ENCODE data around the gene SPART. TPM values are rescaled to one million over a fixed set of nuclear protein-coding genes. Genes with fewer than 3 reads are reported as not detected.
"Not testable (repeated sequence)": the region's sequence is repeated elsewhere in the genome, so short reads cannot be mapped to it uniquely, and the experiment has no call there.

Gene SPART
- polyA plus RNA-seq, 1 donor from 2014 or later, result 52.4 TPM

DNA sequence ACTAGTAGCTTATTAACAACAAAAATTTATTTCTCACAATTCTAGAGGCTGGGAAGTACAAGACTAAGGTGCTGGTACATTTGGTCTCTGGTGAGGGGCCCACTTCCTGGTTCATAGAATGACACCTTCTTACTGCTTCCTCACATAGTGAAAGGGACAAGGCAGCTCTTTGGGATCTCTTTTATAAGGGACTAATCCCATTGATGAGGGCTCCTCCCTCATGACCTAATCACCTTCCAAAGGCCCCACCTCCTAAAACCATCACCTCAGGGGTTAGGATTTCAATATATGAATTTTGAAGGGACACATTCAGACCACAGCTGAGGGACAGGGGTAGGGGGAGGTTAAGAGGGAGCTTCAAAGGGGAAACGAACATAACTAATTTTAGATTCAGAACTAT lies 20.3 kb downstream of the SPART start:
- Histone ChIP-seq H3K4me2 (ENCODE audit: low read length) (no peak overlapping the region), H4K20me1 (ENCODE audit: insufficient read depth) (no peaks in the 10 kb centered on the region), H3K9me2 (ENCODE audit: insufficient read depth, low read length) (no peaks in the 10 kb centered on the region), H3F3A (ENCODE audit: insufficient read depth, low read length, poor library complexity, severe bottlenecking) (no peaks in the 10 kb centered on the region), H3K79me2 (replicated peaks; ENCODE audit: insufficient read depth, low read length) (no peaks in the 10 kb centered on the region), H3K36me3 (ENCODE audit: insufficient read depth, low read length) (no peaks in the 10 kb centered on the region), H3K27ac (ENCODE audit: low read length) (no peak overlapping the region), H3K27me3 (ENCODE audit: insufficient read depth, low read depth, low read length) (no peaks in the 10 kb centered on the region), H3K9me3 (ENCODE audit: low read length) (no peaks in the 10 kb centered on the region), H3K4me3 (ENCODE audit: low read length) (no peak overlapping the region), H2AFZ (ENCODE audit: low read depth, low read length) (no peak overlapping the region), H3K9ac (ENCODE audit: low read length) (no peak overlapping the region)
- TF ChIP-seq EP300 (conservative IDR thresholded peaks at IDR 0.05; ENCODE audit: poor library complexity, severe bottlenecking) (no peak), RAD21 (conservative IDR thresholded peaks at IDR 0.05) (no peak), MXI1 (conservative IDR thresholded peaks at IDR 0.05; ENCODE audit: poor library complexity, severe bottlenecking) (no peak), POLR2AphosphoS5 (IDR thresholded peaks at IDR 0.05) (no peak), TAF1 (IDR thresholded peaks at IDR 0.05; ENCODE audit: low read depth) (no peak), EZH2 (IDR thresholded peaks at IDR 0.05; ENCODE audit: borderline replicate concordance, insufficient read depth, low read length, poor library complexity, severe bottlenecking) (no peak), SMC3 (conservative IDR thresholded peaks at IDR 0.05; ENCODE audit: poor library complexity) (no peak)
- TF ChIP-seq, protein P1, sequence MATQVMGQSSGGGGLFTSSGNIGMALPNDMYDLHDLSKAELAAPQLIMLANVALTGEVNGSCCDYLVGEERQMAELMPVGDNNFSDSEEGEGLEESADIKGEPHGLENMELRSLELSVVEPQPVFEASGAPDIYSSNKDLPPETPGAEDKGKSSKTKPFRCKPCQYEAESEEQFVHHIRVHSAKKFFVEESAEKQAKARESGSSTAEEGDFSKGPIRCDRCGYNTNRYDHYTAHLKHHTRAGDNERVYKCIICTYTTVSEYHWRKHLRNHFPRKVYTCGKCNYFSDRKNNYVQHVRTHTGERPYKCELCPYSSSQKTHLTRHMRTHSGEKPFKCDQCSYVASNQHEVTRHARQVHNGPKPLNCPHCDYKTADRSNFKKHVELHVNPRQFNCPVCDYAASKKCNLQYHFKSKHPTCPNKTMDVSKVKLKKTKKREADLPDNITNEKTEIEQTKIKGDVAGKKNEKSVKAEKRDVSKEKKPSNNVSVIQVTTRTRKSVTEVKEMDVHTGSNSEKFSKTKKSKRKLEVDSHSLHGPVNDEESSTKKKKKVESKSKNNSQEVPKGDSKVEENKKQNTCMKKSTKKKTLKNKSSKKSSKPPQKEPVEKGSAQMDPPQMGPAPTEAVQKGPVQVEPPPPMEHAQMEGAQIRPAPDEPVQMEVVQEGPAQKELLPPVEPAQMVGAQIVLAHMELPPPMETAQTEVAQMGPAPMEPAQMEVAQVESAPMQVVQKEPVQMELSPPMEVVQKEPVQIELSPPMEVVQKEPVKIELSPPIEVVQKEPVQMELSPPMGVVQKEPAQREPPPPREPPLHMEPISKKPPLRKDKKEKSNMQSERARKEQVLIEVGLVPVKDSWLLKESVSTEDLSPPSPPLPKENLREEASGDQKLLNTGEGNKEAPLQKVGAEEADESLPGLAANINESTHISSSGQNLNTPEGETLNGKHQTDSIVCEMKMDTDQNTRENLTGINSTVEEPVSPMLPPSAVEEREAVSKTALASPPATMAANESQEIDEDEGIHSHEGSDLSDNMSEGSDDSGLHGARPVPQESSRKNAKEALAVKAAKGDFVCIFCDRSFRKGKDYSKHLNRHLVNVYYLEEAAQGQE (IDR thresholded peaks at IDR 0.05; ENCODE audit: borderline replicate concordance), result no peak

DNA sequence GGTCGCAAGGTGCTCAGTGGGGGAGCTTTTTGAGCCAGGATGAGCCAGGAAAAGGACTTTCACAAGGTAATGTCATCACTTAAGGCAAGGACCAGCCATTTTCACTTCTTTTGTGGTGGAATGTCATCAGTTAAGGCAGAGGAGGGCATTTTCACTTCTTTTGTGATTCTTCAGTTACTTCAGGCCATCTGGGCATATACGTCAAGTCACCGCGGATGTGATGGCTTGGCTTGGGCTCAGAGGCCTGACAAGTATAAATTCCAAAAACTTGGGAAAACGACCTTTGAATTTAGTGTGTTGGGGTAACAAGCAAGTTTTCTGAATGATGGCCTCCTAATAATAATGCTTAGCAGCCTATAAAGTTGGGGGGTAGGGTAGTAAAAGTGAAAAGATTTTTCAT lies 21.3 kb downstream of the SPART start:
- not testable (repeated sequence) for H3K27ac ChIP-seq (ENCODE audit: low read length); H3K4me2 ChIP-seq (ENCODE audit: low read length)

GRCh38 chr13:36323951-36324566 lies 22.1 kb downstream of the SPART start:
- H3K9me2 ChIP-seq (ENCODE audit: insufficient read depth, low read length), result no peaks in the 10 kb centered on the region
- H3K36me3 ChIP-seq (ENCODE audit: insufficient read depth, low read length), result no peaks in the 10 kb centered on the region
- H3K4me2 ChIP-seq (ENCODE audit: low read length), result no peak overlapping the region
- H2AFZ ChIP-seq (ENCODE audit: low read depth, low read length), result no peak overlapping the region
- no peaks in the 10 kb centered on the region for H3K79me2 ChIP-seq (replicated peaks; ENCODE audit: insufficient read depth, low read length)
- H3K27me3 ChIP-seq (ENCODE audit: insufficient read depth, low read depth, low read length), result no peaks in the 10 kb centered on the region
- no peaks in the 10 kb centered on the region for H4K20me1 ChIP-seq (ENCODE audit: insufficient read depth)
- H3K9me3 ChIP-seq (ENCODE audit: low read length), result no peaks in the 10 kb centered on the region
- H3K9ac ChIP-seq (ENCODE audit: low read length), result no peak overlapping the region
- TF ChIP-seq EP300 (conservative IDR thresholded peaks at IDR 0.05; ENCODE audit: poor library complexity, severe bottlenecking) (no peak), EZH2 (IDR thresholded peaks at IDR 0.05; ENCODE audit: borderline replicate concordance, insufficient read depth, low read length, poor library complexity, severe bottlenecking) (no peak), POLR2AphosphoS5 (IDR thresholded peaks at IDR 0.05) (no peak), SMC3 (conservative IDR thresholded peaks at IDR 0.05; ENCODE audit: poor library complexity) (no peak), TAF1 (IDR thresholded peaks at IDR 0.05; ENCODE audit: low read depth) (no peak), RAD21 (conservative IDR thresholded peaks at IDR 0.05) (no peak), MXI1 (conservative IDR thresholded peaks at IDR 0.05; ENCODE audit: poor library complexity, severe bottlenecking) (no peak)
- TF ChIP-seq, protein P1 (IDR thresholded peaks at IDR 0.05; ENCODE audit: borderline replicate concordance), result no peak
- TF ChIP-seq, protein P2, sequence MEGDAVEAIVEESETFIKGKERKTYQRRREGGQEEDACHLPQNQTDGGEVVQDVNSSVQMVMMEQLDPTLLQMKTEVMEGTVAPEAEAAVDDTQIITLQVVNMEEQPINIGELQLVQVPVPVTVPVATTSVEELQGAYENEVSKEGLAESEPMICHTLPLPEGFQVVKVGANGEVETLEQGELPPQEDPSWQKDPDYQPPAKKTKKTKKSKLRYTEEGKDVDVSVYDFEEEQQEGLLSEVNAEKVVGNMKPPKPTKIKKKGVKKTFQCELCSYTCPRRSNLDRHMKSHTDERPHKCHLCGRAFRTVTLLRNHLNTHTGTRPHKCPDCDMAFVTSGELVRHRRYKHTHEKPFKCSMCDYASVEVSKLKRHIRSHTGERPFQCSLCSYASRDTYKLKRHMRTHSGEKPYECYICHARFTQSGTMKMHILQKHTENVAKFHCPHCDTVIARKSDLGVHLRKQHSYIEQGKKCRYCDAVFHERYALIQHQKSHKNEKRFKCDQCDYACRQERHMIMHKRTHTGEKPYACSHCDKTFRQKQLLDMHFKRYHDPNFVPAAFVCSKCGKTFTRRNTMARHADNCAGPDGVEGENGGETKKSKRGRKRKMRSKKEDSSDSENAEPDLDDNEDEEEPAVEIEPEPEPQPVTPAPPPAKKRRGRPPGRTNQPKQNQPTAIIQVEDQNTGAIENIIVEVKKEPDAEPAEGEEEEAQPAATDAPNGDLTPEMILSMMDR (IDR thresholded peaks at IDR 0.05; ENCODE audit: poor library complexity, severe bottlenecking), result no peak
- H3F3A ChIP-seq (ENCODE audit: insufficient read depth, low read length, poor library complexity, severe bottlenecking), result no peaks in the 10 kb centered on the region
- no peak overlapping the region for H3K4me3 ChIP-seq (ENCODE audit: low read length)
- H3K27ac ChIP-seq (ENCODE audit: low read length), result no peak overlapping the region

More for the DNA sequence above, 21.3 kb downstream of the SPART start:
- not testable (repeated sequence) for H3K9me3 ChIP-seq (ENCODE audit: low read length); H2AFZ ChIP-seq (ENCODE audit: low read depth, low read length); H3K4me3 ChIP-seq (ENCODE audit: low read length); H3K79me2 ChIP-seq (replicated peaks; ENCODE audit: insufficient read depth, low read length); H4K20me1 ChIP-seq (ENCODE audit: insufficient read depth); H3K27me3 ChIP-seq (ENCODE audit: insufficient read depth, low read depth, low read length); H3K9me2 ChIP-seq (ENCODE audit: insufficient read depth, low read length); H3K36me3 ChIP-seq (ENCODE audit: insufficient read depth, low read length); H3F3A ChIP-seq (ENCODE audit: insufficient read depth, low read length, poor library complexity, severe bottlenecking); H3K9ac ChIP-seq (ENCODE audit: low read length)

Measured in neural cell (in vitro differentiated cells).